ENCODE results near the gene FAM210A.
"Not testable (repeated sequence)": the region's sequence is repeated elsewhere in the genome, so short reads cannot be mapped to it uniquely, and the experiment has no call there.

FAM210A gene

DNA sequence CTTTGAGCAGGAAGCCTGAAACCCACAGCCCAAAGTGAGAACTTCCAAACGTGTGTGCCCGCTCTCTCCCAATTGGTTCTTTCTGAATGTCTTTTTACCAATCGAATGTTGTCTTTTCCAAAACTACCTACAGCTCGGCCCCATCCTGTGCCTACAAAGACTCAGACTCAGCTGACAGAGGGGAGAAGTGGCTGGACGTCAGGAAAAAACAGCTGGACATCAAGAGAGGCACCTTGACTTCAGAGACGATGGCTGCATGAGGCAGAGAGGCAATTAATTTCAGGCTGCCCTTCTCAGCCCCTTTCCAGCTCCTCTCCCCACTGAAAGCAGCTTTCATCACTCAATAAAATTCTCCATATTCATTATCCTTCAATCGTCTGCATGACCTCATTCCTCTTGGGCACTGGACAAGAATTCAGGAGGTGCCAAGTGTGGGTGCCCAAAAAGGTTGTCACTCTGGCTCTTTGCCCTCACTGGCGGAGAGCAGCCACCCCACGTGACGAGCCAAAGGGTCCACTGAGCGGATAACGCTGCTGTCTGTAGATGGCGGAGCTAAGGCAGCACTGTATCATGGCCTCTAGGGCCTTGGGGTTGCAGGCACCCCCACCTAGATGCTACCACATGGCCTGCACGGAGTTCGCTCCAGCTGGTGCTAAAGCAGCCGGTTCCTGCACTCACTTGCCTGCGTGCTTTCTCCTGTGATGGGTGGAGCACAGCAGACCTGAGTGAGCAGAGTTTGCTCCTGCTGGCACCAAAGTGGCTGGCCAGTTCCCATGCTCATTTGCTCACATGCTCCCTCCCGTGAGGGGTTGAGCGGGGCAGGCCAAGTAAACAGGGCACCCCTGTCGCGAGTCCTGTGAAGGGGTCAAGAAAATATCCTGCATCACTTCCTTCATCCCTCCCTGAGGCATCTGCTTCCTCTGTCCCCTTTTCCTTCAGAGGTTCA is 37.9 kb downstream of the FAM210A start:
- TF ChIP-seq, protein P1, sequence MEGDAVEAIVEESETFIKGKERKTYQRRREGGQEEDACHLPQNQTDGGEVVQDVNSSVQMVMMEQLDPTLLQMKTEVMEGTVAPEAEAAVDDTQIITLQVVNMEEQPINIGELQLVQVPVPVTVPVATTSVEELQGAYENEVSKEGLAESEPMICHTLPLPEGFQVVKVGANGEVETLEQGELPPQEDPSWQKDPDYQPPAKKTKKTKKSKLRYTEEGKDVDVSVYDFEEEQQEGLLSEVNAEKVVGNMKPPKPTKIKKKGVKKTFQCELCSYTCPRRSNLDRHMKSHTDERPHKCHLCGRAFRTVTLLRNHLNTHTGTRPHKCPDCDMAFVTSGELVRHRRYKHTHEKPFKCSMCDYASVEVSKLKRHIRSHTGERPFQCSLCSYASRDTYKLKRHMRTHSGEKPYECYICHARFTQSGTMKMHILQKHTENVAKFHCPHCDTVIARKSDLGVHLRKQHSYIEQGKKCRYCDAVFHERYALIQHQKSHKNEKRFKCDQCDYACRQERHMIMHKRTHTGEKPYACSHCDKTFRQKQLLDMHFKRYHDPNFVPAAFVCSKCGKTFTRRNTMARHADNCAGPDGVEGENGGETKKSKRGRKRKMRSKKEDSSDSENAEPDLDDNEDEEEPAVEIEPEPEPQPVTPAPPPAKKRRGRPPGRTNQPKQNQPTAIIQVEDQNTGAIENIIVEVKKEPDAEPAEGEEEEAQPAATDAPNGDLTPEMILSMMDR (IDR thresholded peaks at IDR 0.05; ENCODE audit: low read depth, low read length, missing control alignments), result no peak
- H3K4me3 ChIP-seq (replicated peaks; ENCODE audit: low read depth, low read length), result no peak overlapping the region
- DNase-seq (ENCODE audit: extremely low read depth, low read depth), result no peak

DNA sequence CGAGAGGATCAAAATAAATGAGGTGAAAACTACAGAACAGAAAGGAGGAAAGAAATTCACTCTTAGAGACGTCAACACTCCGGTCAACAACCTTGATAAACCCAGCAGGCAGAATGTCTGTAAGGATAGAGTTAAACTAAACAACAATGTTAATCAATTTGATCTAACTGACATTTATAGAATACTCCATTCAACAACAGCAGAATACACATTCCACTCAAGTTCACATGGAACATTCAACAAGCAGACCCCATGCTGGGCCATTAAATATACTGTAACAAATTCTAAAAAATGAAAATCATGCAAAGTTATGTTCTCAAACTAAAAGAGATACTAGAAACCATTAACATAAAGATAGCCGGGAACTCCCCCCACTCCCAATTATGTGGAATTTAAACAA is 41.8 kb downstream of the FAM210A start:
- no peak for DNase-seq (ENCODE audit: extremely low read depth, low read depth)
- H3K4me3 ChIP-seq (replicated peaks; ENCODE audit: low read depth, low read length), result no peak overlapping the region
- TF ChIP-seq, protein P1 (IDR thresholded peaks at IDR 0.05; ENCODE audit: low read depth, low read length, missing control alignments), result no peak

DNA sequence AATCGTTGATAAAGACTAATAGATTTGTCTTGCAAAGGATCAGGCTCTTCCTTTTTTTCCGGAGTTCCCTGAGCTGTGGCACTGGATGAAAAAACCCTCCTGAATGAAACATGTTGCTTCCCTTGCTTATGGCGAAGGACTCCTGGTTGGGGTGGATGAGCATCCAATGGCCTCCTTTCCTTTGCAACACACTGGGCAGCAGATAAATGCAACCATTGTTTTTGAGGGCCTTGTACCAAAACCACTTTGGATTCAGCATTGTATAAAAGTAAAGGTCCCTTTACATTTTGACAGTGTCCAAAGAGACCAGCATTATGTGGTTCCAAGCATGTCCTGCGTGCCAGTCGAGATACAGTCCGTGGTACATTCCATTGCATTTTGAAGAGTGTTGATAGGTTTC is 44.7 kb downstream of the FAM210A start:
- no peak for DNase-seq (ENCODE audit: extremely low read depth, low read depth)
- H3K4me3 ChIP-seq (replicated peaks; ENCODE audit: low read depth, low read length), result no peak overlapping the region
- TF ChIP-seq, protein P1 (IDR thresholded peaks at IDR 0.05; ENCODE audit: low read depth, low read length, missing control alignments), result no peak

DNA sequence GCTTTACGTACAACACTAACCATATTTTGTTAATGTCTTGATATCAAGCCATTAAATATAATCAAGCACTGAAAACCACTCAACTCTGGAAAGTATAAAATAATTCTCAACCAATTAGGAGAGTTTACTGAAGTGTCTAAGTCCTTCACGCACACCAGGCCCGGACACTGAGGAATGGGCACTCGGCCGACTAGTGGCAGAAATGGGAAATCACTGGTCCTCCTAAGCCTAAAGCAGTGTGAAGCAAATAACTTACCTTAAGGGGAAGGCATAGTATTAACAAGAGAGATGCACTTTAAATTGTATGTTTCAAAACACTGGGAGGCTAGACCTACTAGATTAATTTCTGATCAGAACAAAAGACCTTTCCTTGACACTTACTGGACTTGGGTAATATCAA is 45.7 kb downstream of the FAM210A start:
- TF ChIP-seq, protein P1 (IDR thresholded peaks at IDR 0.05; ENCODE audit: low read depth, low read length, missing control alignments), result peak; percentile 38
- H3K4me3 ChIP-seq (replicated peaks; ENCODE audit: low read depth, low read length), result no peak overlapping the region
- DNase-seq (ENCODE audit: extremely low read depth, low read depth), result no peak

DNA sequence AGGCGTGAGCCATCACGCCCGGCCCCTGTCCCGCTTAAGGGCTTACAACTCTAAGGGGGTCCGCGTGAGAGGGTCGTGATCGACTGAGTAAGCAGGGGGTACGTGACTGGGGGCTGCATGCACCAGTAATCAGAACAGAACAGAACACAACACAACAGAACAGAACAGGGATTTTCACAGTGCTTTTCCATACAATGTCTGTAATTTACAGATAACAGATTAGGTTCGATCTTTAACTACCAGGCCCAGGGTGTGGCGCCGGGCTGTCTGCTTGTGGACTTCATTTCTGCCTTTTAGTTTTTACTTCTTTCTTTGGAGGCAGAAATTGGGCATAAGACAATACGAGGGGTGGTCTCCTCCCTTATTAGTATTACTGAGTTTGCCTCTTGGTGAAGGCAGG is 49.0 kb downstream of the FAM210A start:
- not testable (repeated sequence) for H3K4me3 ChIP-seq (replicated peaks; ENCODE audit: low read depth, low read length); DNase-seq (ENCODE audit: extremely low read depth, low read depth)

DNA sequence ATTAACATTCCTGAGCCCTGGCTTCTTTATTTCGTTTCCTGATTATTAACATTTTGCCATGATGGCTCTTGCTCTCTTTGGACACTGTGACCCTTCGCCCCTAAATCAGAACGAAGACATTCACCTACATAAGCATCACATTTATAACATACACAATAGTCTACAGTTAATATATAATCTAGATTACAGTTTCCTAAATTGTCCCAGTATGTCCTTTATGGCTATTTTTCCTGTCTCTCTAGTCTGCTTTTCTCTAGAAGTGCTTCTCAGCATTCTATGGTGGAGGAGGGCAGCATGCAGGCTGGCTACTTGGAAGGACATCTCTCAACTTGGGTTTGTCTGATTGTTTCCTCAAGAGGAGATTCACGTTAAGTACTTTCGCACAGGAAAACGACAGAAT is 49.9 kb downstream of the FAM210A start:
- DNase-seq (ENCODE audit: extremely low read depth, low read depth), result no peak
- no peak overlapping the region for H3K4me3 ChIP-seq (replicated peaks; ENCODE audit: low read depth, low read length)
- TF ChIP-seq, protein P1 (IDR thresholded peaks at IDR 0.05; ENCODE audit: low read depth, low read length, missing control alignments), result no peak

DNA sequence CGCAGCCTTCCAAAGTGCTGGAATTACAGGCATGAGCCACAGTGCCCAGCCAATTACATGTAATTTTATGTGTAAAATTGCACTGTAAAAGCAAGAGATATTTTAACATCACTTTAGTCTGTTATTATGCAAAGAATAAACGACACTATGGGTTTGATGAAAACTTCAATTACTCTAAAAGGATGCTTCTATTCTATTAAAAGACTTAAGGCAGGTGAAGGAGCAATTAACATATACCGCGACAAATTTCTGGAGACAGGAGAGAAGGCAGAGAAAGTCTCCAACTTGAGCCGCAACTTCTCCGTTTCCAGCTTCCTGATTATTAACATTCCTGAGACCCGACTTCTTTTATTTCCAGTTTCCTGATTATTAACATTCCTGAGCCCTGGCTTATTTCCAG is 53.7 kb downstream of the FAM210A start:
- no peak for DNase-seq (ENCODE audit: extremely low read depth, low read depth)
- TF ChIP-seq, protein P1 (IDR thresholded peaks at IDR 0.05; ENCODE audit: low read depth, low read length, missing control alignments), result no peak
- H3K4me3 ChIP-seq (replicated peaks; ENCODE audit: low read depth, low read length), result no peak overlapping the region
